Type B pancreatic cell (in vitro differentiated cells): ENCODE results near the gene PLXNA2. TPM values are rescaled to one million over a fixed set of nuclear protein-coding genes. Genes with fewer than 3 reads are reported as not detected.

Experiments
- DNase-seq: peaks from one replicate; pipeline ENCODE4 v3.0.0; 2021; ENCODE audit warnings: mixed read lengths; ENCODE audit not compliant: unreplicated experiment; ENCODE audit errors: extremely low spot score
- H3K27ac Mint-ChIP-seq: 2 replicates; pipeline ENCODE4 v1.8.0; 2021; ENCODE audit warnings: mild to moderate bottlenecking, mixed read lengths
- H3K27me3 Mint-ChIP-seq: 2 replicates; pipeline ENCODE4 v1.8.0; 2021; ENCODE audit warnings: mixed read lengths
- H3K36me3 Mint-ChIP-seq: 2 replicates; pipeline ENCODE4 v1.8.0; 2021; ENCODE audit warnings: mixed read lengths
- H3K4me1 Mint-ChIP-seq: one replicate; pipeline ENCODE4 v1.8.0; 2021; ENCODE audit warnings: mixed read lengths; ENCODE audit not compliant: unreplicated experiment
- H3K4me3 Mint-ChIP-seq: 2 replicates; pipeline ENCODE4 v1.8.0; 2021; ENCODE audit warnings: mild to moderate bottlenecking, mixed read lengths
- H3K9me3 Mint-ChIP-seq: 2 replicates; pipeline ENCODE4 v1.8.0; 2021; ENCODE audit warnings: mixed read lengths
- total RNA-seq: library from RNA; stranded (reverse); gene quantifications from 2 replicates; pipeline ENCODE4 v1.2.1, GENCODE V29; 2021; ENCODE audit warnings: low replicate concordance
- TF ChIP-seq, protein P1 (sequence below): fragments of 200-600 bp; sonication (generic); conservative IDR thresholded peaks from 2 replicates; pipeline ENCODE4 v1.5.0; 2021; ENCODE audit warnings: antibody characterized with exemption, mild to moderate bottlenecking

PLXNA2 gene
- total RNA-seq, 1 donor from 2014 or later = 80.1 TPM

- Mint-ChIP-seq H3K9me3 (no peaks in the 10 kb centered on the region), H3K36me3 (peaks cover 9% of the 10 kb centered on the region), H3K4me1 (peaks cover 21% of the 10 kb centered on the region), H3K27me3 (no peaks in the 10 kb centered on the region), H3K4me3 (no peak overlapping the region), H3K27ac (peak overlapping the region; percentile 17)
- no peak for DNase-seq
- TF ChIP-seq, protein P1, sequence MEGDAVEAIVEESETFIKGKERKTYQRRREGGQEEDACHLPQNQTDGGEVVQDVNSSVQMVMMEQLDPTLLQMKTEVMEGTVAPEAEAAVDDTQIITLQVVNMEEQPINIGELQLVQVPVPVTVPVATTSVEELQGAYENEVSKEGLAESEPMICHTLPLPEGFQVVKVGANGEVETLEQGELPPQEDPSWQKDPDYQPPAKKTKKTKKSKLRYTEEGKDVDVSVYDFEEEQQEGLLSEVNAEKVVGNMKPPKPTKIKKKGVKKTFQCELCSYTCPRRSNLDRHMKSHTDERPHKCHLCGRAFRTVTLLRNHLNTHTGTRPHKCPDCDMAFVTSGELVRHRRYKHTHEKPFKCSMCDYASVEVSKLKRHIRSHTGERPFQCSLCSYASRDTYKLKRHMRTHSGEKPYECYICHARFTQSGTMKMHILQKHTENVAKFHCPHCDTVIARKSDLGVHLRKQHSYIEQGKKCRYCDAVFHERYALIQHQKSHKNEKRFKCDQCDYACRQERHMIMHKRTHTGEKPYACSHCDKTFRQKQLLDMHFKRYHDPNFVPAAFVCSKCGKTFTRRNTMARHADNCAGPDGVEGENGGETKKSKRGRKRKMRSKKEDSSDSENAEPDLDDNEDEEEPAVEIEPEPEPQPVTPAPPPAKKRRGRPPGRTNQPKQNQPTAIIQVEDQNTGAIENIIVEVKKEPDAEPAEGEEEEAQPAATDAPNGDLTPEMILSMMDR = no peak
Measured at GRCh38 chr1:208150833-208151458, 93.2 kb downstream of the PLXNA2 start.

GRCh38 chr1:208149776-208150514 lies 94.2 kb downstream of the PLXNA2 start:
- H3K36me3 Mint-ChIP-seq = peaks cover 9% of the 10 kb centered on the region
- H3K27ac Mint-ChIP-seq = no peak overlapping the region

DNA sequence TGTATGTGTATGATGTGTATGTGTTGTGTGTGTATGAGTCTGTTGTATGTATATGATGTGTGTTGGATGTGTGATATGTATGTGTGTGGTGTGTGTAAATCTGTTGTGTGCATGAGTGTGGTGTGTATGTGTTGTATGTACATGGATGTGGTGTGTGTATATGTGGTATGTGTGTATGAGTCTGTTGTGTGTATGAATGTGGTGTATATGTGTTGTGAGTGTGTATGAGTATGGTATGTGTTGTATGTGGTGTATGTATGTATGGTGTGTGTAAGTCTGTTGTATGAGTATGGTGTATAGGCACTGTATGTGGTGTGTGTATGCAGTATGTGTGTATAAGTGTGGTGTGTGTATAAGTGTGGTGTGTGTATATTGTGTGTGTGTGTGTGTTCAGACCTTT lies 95.0 kb downstream of the PLXNA2 start:
- TF ChIP-seq, protein P1 = no peak
- no peak for DNase-seq
- Mint-ChIP-seq H3K4me1 (peaks cover 23% of the 10 kb centered on the region), H3K4me3 (no peak overlapping the region), H3K27ac (no peak overlapping the region), H3K36me3 (peaks cover 6% of the 10 kb centered on the region), H3K9me3 (no peaks in the 10 kb centered on the region), H3K27me3 (no peaks in the 10 kb centered on the region)

More at GRCh38 chr1:208149776-208150514, 94.2 kb downstream of the PLXNA2 start:
- H3K4me3 Mint-ChIP-seq = no peak overlapping the region
- DNase-seq = no peak
- TF ChIP-seq, protein P1 = no peak
- H3K9me3 Mint-ChIP-seq = no peaks in the 10 kb centered on the region
- H3K27me3 Mint-ChIP-seq = no peaks in the 10 kb centered on the region
- peaks cover 25% of the 10 kb centered on the region for H3K4me1 Mint-ChIP-seq

DNA sequence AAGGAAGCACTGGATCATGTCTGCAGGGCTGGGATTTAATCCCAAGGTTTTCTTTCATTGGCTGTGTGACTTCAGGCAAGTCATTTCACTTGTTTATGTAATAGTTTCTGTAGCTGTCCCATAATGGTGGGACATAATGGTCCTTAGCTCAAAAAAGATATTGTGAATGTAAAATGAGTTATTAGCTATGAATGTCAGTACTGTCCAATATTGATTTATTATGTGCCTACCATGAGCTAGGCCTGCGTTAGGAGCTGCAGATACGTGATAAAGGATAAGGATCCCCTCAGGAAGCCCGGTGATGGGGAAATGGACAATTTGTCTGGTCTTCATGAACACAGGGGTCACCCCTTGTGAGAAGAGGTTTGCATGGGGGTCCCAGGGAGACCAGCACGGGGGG lies 95.8 kb downstream of the PLXNA2 start:
- H3K27me3 Mint-ChIP-seq = no peaks in the 10 kb centered on the region
- H3K36me3 Mint-ChIP-seq = peaks cover 6% of the 10 kb centered on the region
- H3K9me3 Mint-ChIP-seq = no peaks in the 10 kb centered on the region
- no peak overlapping the region for H3K27ac Mint-ChIP-seq
- H3K4me3 Mint-ChIP-seq = no peak overlapping the region
- DNase-seq = no peak
- peaks cover 27% of the 10 kb centered on the region for H3K4me1 Mint-ChIP-seq
- TF ChIP-seq, protein P1 = no peak

GRCh38 chr1:208146650-208147049 lies 97.5 kb downstream of the PLXNA2 start:
- H3K9me3 Mint-ChIP-seq = no peaks in the 10 kb centered on the region
- no peak overlapping the region for H3K4me3 Mint-ChIP-seq
- H3K27me3 Mint-ChIP-seq = no peaks in the 10 kb centered on the region
- no peak overlapping the region for H3K27ac Mint-ChIP-seq
- DNase-seq = no peak
- TF ChIP-seq, protein P1 = no peak
- H3K36me3 Mint-ChIP-seq = peaks cover 7% of the 10 kb centered on the region
- H3K4me1 Mint-ChIP-seq = peaks cover 38% of the 10 kb centered on the region
